Activated naive CD8-positive, alpha-beta T cell (primary cell): ENCODE results near the gene SCUBE3.

Experiments
- H3K27ac Mint-ChIP-seq: one replicate; pipeline ENCODE4 v1.8.0; 2021; ENCODE audit warnings: mixed read lengths
- H3K27me3 Mint-ChIP-seq: one replicate; pipeline ENCODE4 v1.8.0; 2021; ENCODE audit warnings: mixed read lengths
- H3K36me3 Mint-ChIP-seq: one replicate; pipeline ENCODE4 v1.8.0; 2021; ENCODE audit warnings: mixed read lengths
- H3K4me1 Mint-ChIP-seq: one replicate; pipeline ENCODE4 v1.8.0; 2021; ENCODE audit warnings: low read depth, mixed read lengths
- H3K4me3 Mint-ChIP-seq: one replicate; pipeline ENCODE4 v1.8.0; 2021; ENCODE audit warnings: mild to moderate bottlenecking, mixed read lengths
- H3K9me3 Mint-ChIP-seq: one replicate; pipeline ENCODE4 v1.8.0; 2021; ENCODE audit warnings: low read depth, mixed read lengths

The SCUBE3 gene

GRCh38 chr6:35190306-35190705, 23.4 kb upstream of the SCUBE3 start:
- peaks cover 3% of the 10 kb centered on the region for H3K27me3 Mint-ChIP-seq
- no peak overlapping the region for H3K27ac Mint-ChIP-seq
- H3K36me3 Mint-ChIP-seq = no peaks in the 10 kb centered on the region
- H3K9me3 Mint-ChIP-seq = no peaks in the 10 kb centered on the region
- no peaks in the 10 kb centered on the region for H3K4me1 Mint-ChIP-seq
- no peak overlapping the region for H3K4me3 Mint-ChIP-seq

GRCh38 chr6:35191889-35192288, 21.9 kb upstream of the SCUBE3 start:
- H3K9me3 Mint-ChIP-seq = no peaks in the 10 kb centered on the region
- peaks cover 3% of the 10 kb centered on the region for H3K27me3 Mint-ChIP-seq
- no peaks in the 10 kb centered on the region for H3K36me3 Mint-ChIP-seq
- no peaks in the 10 kb centered on the region for H3K4me1 Mint-ChIP-seq
- H3K4me3 Mint-ChIP-seq = no peak overlapping the region
- no peak overlapping the region for H3K27ac Mint-ChIP-seq

DNA sequence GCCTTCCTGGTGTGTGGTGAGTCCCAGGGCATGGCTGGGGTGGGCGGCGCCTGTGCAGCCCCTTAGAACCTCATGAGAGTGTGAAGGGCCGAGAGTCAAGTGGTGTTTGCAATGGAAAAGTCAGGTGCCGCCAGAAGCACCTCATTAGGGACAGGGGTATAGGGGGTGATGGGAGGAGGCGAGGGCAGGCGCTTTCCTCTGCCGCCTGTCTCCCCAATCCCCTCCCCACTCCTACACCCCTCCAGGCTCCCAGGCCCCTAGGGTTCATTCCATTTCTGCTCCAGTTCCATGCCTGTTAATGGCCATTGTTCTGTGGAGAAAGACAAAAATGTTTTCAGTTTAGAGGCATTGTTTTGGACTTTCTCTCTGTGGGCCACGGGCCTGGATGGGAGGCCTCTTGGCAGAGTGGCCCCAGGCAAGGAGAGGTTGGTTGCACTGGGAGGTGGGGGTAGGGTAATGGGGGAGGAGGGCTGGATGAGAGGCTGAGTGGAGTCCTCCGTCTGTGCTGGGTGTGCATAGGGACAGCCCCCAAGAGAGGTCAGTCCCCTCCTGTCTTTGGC, 21.4 kb upstream of the SCUBE3 start:
- H3K27ac Mint-ChIP-seq = no peak overlapping the region
- H3K36me3 Mint-ChIP-seq = no peaks in the 10 kb centered on the region
- H3K27me3 Mint-ChIP-seq = peaks cover 4% of the 10 kb centered on the region
- H3K4me1 Mint-ChIP-seq = no peaks in the 10 kb centered on the region
- H3K4me3 Mint-ChIP-seq = no peak overlapping the region
- no peaks in the 10 kb centered on the region for H3K9me3 Mint-ChIP-seq

- Mint-ChIP-seq H3K36me3 (no peaks in the 10 kb centered on the region), H3K27ac (no peak overlapping the region), H3K4me3 (no peak overlapping the region), H3K4me1 (no peaks in the 10 kb centered on the region), H3K27me3 (peaks cover 7% of the 10 kb centered on the region), H3K9me3 (peaks cover 4% of the 10 kb centered on the region)
These were observed 19.4 kb upstream of the SCUBE3 start for GRCh38 chr6:35194390-35194789.

- Mint-ChIP-seq H3K36me3 (no peaks in the 10 kb centered on the region), H3K27ac (no peak overlapping the region), H3K27me3 (peaks cover 7% of the 10 kb centered on the region), H3K9me3 (peaks cover 4% of the 10 kb centered on the region), H3K4me1 (no peaks in the 10 kb centered on the region), H3K4me3 (no peak overlapping the region)
These were observed 18.5 kb upstream of the SCUBE3 start for GRCh38 chr6:35195120-35195780.

DNA sequence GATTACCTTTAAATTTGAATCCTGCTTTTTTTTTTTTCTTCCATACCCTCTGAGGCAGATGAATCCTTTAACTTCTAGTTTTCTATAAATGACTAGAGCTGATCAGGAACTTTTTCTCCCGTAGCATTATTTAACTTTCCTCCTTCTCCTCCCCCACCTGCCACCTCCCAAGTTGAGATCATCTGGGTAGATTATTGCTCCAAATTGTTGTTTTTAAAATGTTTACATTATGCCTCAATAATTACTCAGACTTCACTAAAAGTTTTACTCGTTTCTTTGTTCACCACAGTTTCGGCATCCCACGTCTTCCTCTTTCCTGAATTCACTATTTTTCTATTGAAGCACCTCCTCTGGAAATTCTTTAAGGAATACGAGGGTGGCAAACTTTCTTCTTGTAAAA, 16.6 kb upstream of the SCUBE3 start:
- H3K36me3 Mint-ChIP-seq = no peaks in the 10 kb centered on the region
- no peak overlapping the region for H3K4me3 Mint-ChIP-seq
- H3K27me3 Mint-ChIP-seq = peaks cover 10% of the 10 kb centered on the region
- H3K9me3 Mint-ChIP-seq = peaks cover 4% of the 10 kb centered on the region
- no peak overlapping the region for H3K27ac Mint-ChIP-seq
- H3K4me1 Mint-ChIP-seq = no peaks in the 10 kb centered on the region

DNA sequence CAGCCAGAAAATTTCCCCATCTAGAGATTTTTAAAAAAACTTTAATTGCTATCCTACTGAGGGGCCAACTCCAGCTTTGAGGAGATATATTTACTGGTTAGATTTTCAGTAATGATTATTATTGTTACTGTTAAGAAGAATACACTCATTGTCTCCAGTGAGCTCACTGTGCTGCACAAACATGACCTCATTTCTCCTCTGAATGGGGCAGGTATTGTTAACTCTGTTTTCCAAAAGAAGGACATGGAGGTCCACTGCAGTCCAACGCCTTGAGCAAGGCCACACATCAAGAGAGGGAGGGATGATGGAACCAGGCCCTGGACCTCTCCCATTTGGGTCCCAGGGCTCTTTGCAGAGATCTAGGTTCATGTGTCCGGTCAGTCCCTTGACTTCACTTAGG, 13.9 kb upstream of the SCUBE3 start:
- H3K4me3 Mint-ChIP-seq = no peak overlapping the region
- H3K4me1 Mint-ChIP-seq = no peaks in the 10 kb centered on the region
- peaks cover 4% of the 10 kb centered on the region for H3K9me3 Mint-ChIP-seq
- no peak overlapping the region for H3K27ac Mint-ChIP-seq
- no peaks in the 10 kb centered on the region for H3K36me3 Mint-ChIP-seq
- H3K27me3 Mint-ChIP-seq = peaks cover 16% of the 10 kb centered on the region

DNA sequence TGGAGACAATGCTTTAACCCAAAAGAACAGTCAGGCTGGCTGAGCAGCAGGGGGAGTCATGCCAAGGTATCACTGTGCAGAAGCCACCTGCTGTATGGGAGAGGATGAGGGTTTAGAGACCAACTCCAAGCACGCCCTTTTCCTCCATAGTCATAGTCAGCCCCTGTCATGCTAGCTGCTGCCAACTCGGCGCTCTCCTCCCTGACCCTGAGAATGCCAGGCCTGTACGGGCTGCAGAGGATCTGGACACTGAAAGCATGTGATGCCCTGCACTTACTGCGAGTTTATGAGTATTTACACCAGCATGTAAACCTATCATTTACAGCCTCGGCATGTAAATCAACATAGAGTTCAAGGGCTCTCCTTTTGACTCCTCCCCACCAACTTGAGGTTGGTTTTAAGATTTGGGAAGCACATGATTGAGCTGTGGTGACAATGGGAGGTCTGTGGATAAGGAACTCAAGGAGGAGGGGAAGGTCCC, 11.7 kb upstream of the SCUBE3 start:
- Mint-ChIP-seq H3K27ac (no peak overlapping the region), H3K27me3 (peaks cover 21% of the 10 kb centered on the region), H3K4me1 (no peaks in the 10 kb centered on the region), H3K9me3 (peaks cover 4% of the 10 kb centered on the region), H3K4me3 (no peak overlapping the region), H3K36me3 (no peaks in the 10 kb centered on the region)

DNA sequence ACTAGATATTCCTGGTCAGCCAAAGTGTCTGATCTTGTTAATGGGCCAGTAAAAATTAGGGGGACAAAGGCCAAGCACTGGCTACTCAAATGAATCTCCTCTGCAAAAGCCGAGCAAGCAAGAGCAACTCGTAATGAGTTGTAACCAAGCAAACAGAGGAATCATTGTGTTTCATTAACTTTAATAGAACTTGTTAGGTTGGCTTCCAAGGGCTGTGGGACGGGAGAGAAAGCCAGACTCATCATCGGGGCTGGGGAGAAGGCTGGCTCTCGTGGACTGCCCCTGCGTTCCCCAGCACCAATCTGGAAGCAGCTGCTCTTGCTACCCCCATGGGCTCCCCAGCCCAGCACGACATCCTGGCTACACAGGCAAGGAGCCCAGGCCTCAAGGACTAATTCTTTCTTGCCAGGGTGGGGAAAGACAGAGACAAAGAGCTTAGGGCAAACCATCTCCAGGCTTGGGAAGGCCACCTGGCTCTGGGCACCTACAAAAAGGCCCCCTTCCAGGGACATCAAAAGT, 10.5 kb upstream of the SCUBE3 start:
- H3K9me3 Mint-ChIP-seq = no peaks in the 10 kb centered on the region
- H3K36me3 Mint-ChIP-seq = no peaks in the 10 kb centered on the region
- peaks cover 24% of the 10 kb centered on the region for H3K27me3 Mint-ChIP-seq
- no peaks in the 10 kb centered on the region for H3K4me1 Mint-ChIP-seq
- no peak overlapping the region for H3K27ac Mint-ChIP-seq
- no peak overlapping the region for H3K4me3 Mint-ChIP-seq

- Mint-ChIP-seq H3K36me3 (no peaks in the 10 kb centered on the region), H3K4me3 (no peak overlapping the region), H3K27me3 (peaks cover 28% of the 10 kb centered on the region), H3K9me3 (no peaks in the 10 kb centered on the region), H3K27ac (no peak overlapping the region), H3K4me1 (no peaks in the 10 kb centered on the region)
These were observed 10.1 kb upstream of the SCUBE3 start for GRCh38 chr6:35203680-35204079.

- no peak overlapping the region for H3K4me3 Mint-ChIP-seq
- H3K36me3 Mint-ChIP-seq = no peaks in the 10 kb centered on the region
- no peaks in the 10 kb centered on the region for H3K4me1 Mint-ChIP-seq
- peaks cover 30% of the 10 kb centered on the region for H3K27me3 Mint-ChIP-seq
- H3K9me3 Mint-ChIP-seq = no peaks in the 10 kb centered on the region
- H3K27ac Mint-ChIP-seq = no peak overlapping the region
These were observed 7.4 kb upstream of the SCUBE3 start for GRCh38 chr6:35206346-35206745.

- Mint-ChIP-seq H3K27me3 (peaks cover 46% of the 10 kb centered on the region), H3K4me3 (no peak overlapping the region), H3K36me3 (no peaks in the 10 kb centered on the region), H3K9me3 (no peaks in the 10 kb centered on the region), H3K27ac (no peak overlapping the region), H3K4me1 (peaks cover 7% of the 10 kb centered on the region)
These were observed 5.3 kb upstream of the SCUBE3 start for GRCh38 chr6:35208419-35208818.

- Mint-ChIP-seq H3K9me3 (no peaks in the 10 kb centered on the region), H3K36me3 (no peaks in the 10 kb centered on the region), H3K4me3 (no peak overlapping the region), H3K27ac (no peak overlapping the region), H3K27me3 (peaks cover 46% of the 10 kb centered on the region), H3K4me1 (peaks cover 7% of the 10 kb centered on the region)
These were observed 4.7 kb upstream of the SCUBE3 start for GRCh38 chr6:35209081-35209480.

DNA sequence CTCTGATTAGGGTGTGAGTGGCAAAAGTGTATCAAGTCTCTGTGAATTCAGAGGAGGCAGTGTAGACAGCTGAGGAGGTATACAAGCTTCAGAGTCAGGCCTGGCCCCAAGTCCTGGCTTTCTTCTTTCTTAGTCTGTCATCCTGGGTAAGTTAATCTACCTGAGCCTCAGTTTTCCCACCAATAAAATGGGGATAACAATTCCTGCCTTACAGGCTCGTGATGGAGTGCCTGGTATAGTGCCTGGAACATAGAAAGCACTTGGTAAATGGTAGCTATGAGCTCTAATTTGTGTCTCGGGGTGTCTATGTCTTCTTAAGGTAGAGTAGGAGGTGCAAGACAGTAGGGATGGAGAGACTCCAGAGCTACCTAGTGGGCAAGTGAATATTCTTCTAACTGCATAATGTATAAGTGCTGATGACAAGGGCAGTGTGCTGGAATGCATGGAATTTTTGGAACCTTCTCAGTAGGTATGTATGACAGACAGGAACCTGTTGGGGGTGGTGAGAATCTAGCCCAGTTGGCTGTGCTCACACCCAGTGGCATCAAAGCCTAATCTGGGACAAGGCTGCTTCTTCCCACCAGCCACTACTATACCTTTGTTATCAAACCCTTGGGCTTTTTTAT, 4.0 kb upstream of the SCUBE3 start:
- Mint-ChIP-seq H3K4me1 (peaks cover 7% of the 10 kb centered on the region), H3K9me3 (no peaks in the 10 kb centered on the region), H3K4me3 (no peak overlapping the region), H3K27me3 (peaks cover 43% of the 10 kb centered on the region), H3K36me3 (no peaks in the 10 kb centered on the region), H3K27ac (no peak overlapping the region)

- Mint-ChIP-seq H3K4me3 (peak overlapping the region; percentile 79), H3K9me3 (no peaks in the 10 kb centered on the region), H3K27ac (no peak overlapping the region), H3K36me3 (peaks cover 4% of the 10 kb centered on the region), H3K4me1 (peaks cover 9% of the 10 kb centered on the region), H3K27me3 (peaks cover 48% of the 10 kb centered on the region)
These were observed 411 bp upstream of the SCUBE3 start for GRCh38 chr6:35213298-35213791.
